A549 treated with Hydrocortisone at 1 μM for 4 hours (cell line): ENCODE measurements around the gene MGAT4A. TPM values are rescaled to one million over a fixed set of nuclear protein-coding genes. Genes with fewer than 3 reads are reported as not detected.

ENCODE experiments used
- total RNA-seq: library from RNA; stranded (reverse); fragments of 200-300 nt; extraction: Qiagen RNA extraction; gene quantifications from 5 replicates; pipeline ENCODE4 v1.2.3, GENCODE V29; 2022

The MGAT4A gene
- total RNA-seq = 1.6 to 3.1 TPM (median 2.1 TPM) in 5 replicates

DNA sequence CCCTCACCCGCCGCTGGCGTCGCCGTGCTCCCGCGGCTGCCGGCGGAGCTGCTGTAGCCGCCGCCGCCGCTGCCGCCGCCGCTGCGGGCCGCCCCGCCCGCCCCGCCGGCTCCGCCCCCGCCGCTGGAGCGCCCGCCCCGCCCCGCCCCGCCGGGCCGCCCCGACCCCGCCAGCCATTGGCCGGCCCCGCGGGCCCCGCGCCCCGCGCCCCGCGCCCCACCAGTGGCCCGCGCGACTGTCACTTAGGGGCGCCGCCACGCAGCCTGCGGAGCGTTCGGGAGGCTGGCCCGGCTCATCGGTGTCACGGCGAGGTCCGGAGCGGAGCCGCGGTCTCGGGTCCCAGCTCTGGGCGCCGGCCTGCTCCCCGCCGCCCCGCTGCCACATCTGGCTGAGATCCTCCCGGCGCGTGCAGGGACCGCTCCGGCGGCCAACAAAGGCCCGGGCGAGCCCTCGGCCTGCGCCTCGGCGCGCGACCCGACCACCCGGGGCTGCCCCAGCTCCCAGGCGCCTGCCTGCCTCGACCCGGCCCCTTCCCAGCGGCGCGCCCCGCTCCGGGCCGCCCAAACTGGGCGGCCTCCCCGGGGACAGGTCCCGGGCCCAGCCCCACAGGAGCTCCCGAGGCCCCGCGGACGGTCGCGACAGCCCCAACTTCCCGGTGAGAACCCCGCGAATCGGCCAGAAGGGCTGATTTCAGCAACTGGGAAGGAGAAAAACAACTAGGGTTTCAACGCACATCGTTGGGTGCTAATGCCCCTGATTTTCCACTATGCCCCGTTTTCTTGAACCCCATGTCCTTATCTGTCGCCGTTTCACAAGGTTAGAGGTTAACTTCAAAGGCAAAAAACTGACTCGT, at the start of gene MGAT4A:
TSS of gene MGAT4A (minus strand) at position 92 of the 853 bp plus-strand sequence. CDS start 4,800 bp downstream, outside the sequence.

GRCh38 chr2:98608116-98608961, 122.6 kb downstream of the MGAT4A start, which contains the start of the genes COA5 and UNC50:
COA5 (minus strand) TSS chr2:98608512; CDS start chr2:98608405, 107 bp downstream.
UNC50 (plus strand) TSS chr2:98608589; CDS start chr2:98609760, 1,171 bp downstream.

Other genes starting within 250 kb of the MGAT4A start
- gene COA5, start 122.6 kb downstream of the MGAT4A start, total RNA-seq = 15.6 to 24.5 TPM (median 23.4 TPM) in 5 replicates
- 45.0 to 49.1 TPM (median 46.1 TPM) in 5 replicates for gene UNC50, start 122.5 kb downstream of the MGAT4A start, total RNA-seq
- gene CRACDL, start 205.1 kb upstream of the MGAT4A start, total RNA-seq = 3.9 to 4.3 TPM (median 4.0 TPM) in 5 replicates